ENCODE data around the gene SELENOP.
"Not testable (repeated sequence)": the region's sequence is repeated elsewhere in the genome, so short reads cannot be mapped to it uniquely, and the experiment has no call there.

SELENOP gene

DNA sequence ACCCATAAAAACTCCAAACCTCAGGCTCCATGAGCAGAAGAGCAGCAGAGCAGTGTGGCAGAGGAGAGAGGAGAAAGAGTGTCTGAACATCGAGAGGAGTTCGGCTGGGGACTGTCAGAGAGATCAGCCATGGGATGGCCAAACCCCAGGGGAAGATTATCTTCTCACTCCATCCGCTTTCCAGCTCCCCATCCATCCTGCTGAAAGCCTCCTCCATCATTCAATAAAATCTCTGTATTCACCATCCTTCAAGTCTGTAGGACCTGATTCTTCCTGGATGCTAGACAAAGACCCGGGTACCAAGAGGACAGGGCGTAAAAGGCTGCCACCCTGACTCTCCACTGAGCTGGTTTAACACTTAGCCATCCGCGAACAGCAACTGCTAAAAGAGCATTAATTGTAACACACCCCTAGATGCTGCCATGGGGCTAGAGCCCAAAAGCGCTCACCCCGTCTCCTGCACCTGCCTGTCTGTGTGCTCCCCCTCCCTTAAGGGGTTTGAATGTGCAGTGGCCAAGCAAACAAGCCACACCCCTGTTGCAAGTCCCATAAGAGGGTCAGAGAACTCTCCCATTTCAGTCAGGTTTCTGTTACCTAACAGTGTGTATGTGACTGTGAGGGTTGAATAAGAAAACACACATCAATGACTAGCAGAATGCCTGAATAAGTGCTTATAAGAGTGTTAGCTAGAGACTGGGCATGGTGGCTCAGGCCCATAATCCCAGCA is 13.9 kb upstream of the SELENOP start:
- DNase-seq = no peak

DNA sequence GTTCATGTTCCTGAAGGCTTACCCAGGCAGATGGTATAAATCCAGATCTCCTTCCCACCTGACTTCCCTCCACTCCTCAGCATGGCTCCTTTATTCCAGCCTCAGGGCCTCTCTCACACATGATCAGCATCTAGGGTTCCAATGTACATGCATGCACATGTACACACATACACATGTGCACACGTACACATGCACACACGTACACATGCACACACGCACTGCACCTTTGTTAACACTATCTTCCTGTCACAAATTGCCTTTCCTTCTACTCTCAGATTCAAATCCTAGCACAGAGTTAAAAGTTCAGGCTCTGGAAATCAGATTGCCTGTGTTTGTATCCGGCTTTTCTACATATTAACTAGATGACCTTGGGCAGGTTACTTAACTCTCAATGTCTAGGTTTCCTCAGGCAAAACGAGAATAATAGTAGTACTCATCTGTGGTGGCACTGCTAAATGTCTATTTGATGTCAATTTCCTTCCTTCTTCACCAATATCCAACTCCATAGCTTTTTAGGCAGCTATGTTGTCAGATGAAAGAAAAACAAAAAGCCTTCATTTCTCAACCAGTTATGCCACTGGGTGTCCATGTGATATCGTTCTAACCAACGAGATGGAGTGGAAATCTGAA is 12.8 kb upstream of the SELENOP start:
- DNase-seq = no peak

DNA sequence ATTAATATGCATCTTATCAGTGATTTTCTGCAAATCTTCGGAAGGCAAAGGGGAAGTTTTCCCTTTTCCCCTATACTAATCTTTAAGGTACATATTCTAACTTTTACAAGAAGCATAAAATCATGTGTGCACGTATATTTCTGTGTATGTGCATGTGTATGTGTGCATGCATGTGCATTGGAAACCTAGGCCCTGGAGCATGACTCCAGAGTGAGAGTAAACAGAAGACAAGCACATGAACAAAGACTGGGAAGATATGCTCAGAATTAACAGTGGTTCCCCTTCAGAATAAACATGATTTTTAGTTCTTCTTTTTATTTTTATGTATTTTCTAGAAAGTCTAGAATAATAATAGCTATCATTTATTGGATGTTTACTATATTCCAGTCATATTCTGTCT is 10.9 kb upstream of the SELENOP start:
- DNase-seq = no peak

GRCh38 chr5:42819745-42820144 is 8.1 kb upstream of the SELENOP start:
- DNase-seq = no peak

DNA sequence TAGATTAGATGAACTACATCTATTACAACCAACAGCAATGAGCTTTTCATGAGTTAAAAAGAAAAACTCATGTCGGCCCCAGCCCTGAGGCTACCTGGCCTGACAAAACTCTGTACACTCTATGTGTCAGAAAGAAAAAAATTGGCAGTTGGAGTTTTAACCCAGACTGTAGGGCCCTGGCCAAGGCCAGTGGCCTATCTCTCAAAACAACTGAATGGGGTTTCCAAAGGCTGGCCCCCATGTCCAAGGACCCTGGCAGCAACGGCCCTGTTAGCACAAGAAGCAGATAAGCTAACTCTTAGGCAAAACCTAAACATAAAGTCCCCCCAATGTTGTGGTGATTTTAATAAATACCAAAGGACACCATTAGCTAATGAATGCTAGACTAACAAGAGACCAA is 4.9 kb upstream of the SELENOP start:
- not testable (repeated sequence) for DNase-seq

DNA sequence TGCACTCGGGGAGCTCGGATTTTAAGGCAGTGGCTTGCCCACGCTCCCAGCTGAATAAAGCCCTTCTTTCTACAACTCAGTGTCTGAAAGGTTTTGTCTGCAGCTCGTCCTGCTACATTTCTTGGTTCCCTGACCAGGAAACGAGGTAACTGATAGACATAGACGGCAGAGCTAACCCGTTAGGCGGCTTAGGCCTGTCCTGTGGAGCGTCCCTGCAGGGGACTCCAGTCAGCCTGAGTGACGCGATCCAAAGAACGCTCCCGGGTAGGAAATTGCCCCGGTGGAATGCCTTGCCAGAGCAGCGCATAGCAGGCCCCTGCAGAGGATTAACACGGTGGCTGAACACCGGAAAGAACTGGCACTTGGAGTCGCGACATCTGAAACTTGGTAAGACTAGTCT is 1.8 kb upstream of the SELENOP start:
- DNase-seq = no peak

DNA sequence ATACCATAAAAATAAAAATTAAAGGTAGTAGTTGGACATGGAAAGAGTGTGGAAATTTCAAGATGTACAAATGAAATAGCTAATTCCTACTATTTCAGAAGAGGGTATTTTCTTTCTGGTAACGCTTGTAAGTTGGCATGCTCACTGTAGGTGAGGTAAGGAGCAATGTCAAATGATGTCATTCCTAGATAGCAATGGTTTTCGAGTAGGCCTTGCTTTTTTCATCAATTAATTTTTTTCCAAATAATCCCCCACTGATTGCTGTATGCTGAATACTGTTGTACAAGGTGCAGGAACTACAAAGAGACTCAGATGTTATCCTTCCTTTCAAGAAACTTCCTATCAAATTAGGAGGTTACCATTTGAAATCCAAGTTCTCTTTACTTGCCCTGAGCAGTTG is 928 bp upstream of the SELENOP start:
- DNase-seq = no peak

DNA sequence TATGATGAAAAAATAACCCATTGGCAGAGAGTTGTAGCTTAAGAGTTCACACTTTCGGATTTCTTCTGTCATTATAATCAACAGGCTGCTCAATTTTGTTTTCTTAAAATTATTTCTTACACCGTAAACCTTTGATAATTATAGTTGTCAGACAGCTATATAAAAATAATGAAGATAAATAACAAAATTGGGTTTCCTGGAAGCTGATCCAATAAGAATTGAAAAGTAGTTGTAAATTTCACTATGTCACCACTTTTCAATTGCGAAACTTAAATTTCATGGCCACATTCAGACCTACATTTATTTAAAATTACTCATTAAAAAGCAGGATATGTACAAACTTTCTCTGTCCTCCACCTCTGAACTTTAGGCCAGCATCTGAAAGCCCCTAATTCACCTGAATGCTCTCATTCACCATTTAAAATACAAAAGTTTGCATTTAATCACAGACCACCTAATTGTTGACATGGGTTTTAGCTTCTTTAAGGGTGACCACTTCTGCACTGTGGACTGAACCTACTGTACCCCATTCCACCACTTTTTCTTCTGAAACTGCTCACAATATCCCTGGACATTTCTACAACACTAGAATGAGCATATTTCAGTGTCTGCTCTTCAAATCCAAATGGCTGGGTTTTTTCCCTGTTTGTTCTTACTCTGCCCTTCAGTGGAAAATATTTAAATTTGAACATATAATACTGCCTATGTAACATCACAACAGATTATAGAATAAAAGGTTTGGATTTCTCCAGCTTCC is 680 bp downstream of the SELENOP start:
- DNase-seq = no peak

- no peak for DNase-seq
These were observed 2.6 kb downstream of the SELENOP start for GRCh38 chr5:42808888-42809611.

DNA sequence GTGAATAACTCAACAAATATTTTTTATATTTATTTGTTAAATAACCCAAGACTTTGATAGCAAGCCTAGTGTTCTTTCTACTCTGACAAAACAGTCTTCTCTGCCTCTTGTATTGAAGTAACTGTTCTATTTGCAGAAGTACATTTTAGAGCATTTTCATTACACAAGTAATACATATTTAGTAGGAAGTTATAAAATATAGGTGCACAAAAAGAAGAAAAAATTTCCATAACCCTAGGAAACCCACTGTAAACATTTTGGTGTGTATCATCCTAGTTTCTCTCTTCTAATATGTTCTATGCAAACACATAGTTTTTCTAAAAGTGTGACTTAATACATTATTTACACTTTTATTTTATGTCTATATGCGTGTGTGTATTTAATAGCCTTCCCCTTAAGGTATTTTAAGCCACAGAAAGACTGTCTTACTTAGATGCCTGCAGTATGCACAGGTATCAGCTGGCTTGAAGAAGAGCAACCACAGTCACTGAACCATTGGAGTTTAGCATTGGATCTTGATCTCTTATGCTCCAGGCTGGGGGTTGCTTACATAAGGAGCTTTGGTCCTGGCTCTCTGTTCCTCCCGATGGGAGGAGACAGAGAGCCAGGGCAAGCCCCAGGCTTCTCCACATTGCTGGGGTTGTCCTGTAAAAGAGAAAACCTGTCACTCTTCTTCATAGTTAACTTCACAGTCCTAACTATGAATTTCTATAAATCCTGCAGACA is 3.8 kb downstream of the SELENOP start:
- DNase-seq = no peak

DNA sequence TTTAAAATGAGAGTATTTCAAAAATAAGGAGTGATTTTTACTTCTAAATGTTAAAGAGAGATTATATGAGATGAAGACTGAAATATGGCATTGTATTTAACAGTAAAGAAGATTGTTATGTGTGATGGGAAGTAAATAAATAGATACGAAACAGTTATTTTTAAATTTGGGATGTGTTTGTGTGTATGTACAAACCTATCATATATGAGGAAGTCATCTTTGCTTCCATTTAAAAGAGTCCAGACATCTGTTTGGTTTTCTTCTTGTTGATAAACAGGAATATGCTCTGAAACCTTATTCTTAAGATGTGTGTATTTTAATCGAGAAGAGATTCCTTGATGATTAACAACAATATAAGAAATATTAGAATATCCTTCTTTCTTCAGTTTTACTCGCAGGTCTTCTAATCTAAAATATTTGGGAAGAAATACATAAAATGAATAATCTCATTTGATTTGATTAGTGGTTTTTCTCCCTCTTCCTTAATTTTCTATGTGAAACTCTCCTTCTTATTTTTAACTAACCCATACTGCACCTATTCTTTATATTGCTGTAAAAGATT is 4.9 kb downstream of the SELENOP start:
- no peak for DNase-seq

DNA sequence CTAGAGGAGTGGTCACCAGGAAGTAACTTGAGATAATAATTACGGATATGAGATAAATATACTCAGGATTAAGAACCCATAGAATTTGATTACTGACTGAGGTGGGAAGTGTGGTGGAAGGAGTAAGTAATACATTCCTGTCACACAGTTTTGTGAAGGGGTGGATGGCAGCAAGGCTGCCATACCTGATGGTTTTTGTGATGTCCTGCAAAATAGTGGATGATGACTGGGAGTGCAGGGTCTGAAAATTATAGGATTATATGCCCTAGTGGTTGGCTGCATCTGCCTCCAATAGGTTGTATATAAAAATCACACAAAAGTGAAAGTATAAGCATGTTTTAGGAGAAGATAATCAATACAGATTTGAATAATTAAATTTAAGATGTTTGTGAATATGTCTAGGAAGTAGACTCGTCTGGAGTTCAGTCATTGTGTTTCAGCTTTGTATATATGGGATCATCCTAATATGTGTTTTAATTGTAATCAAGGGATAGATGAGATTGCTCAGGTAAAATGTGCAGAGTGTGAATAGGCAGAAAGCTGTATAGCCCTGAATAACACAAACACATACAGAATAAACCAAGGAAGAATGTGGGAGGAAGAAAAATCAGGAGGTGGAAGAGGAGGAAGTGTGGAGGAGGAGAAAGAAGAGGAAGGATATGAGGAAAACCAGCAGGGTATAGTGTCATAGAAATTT is 5.5 kb downstream of the SELENOP start:
- no peak for DNase-seq

- no peak for DNase-seq
These were observed 6.9 kb downstream of the SELENOP start for GRCh38 chr5:42804717-42805339.

- DNase-seq = no peak
These were observed 10.1 kb downstream of the SELENOP start for GRCh38 chr5:42801516-42802166.

GRCh38 chr5:42800748-42801330 is 10.9 kb downstream of the SELENOP start:
- no peak for DNase-seq

DNA sequence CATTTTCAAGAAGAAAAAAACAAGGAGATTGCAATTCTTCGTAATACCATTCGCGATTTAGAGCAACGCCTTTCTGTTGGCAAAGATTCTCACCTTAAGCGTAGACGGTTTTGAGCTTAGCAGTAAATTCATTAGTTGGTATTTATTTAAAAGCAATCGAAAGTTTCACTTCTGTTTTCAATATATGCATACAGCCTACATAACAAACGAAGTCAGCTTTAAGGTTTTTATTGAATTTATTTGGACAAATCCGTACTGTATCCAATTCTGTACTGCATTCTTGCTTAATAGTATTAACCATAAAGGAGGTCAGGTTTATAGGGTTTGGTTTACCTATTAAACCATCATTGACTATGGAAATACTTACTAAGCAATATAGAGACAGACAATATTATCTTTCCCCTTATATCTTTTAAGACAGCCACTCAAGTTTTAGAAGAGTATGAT is 12.0 kb downstream of the SELENOP start:
- DNase-seq = no peak

GRCh38 chr5:42799241-42799608 is 12.5 kb downstream of the SELENOP start:
- DNase-seq = no peak

GRCh38 chr5:42798284-42799240 is 13.1 kb downstream of the SELENOP start:
- DNase-seq = no peak

DNA sequence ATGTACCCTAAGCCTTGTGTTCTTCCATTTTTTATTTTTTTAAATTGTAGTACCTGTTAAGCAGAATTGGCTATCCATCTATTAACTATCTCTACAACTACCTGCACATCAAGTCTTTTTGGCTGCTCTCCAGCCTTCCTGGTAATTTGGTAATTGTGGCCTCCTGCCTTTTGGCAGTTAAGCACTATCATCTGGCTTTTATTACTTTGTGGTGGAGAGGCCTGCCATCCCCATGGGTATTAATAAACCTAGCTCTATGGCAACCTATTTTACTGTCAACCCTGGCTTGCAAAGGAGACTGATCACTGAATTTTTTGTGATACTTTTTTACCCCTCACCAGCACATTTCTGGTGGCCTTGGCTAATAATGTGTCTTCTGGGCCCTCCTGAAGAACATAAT is 20.5 kb downstream of the SELENOP start:
- DNase-seq = no peak

Measured in SHP77 (cell line).